SJSA1 (cell line): ENCODE data around the gene FXYD6. TPM values are rescaled to one million over a fixed set of nuclear protein-coding genes. Genes with fewer than 3 reads are reported as not detected.

ENCODE experiments used
- total RNA-seq: library from RNA; depleted of rRNA; stranded (reverse); fragments of >200 nt; shearing (Covaris generic); gene quantifications from 2 replicates; pipeline ENCODE4 v1.2.3, GENCODE V29; 2014; rRNA removed

Gene FXYD6
- total RNA-seq, 1 experiment from 2014 or later: 0.05 TPM

Other genes with a start within 250 kb of the FXYD6 start
- 0.03 TPM in 1 of 2 replicates, not detected in the other for gene DSCAML1, start 79.4 kb downstream of the FXYD6 start, total RNA-seq
- gene FXYD2, start 51.9 kb downstream of the FXYD6 start, total RNA-seq: not detected in 2 replicates
- not detected in 2 replicates for gene TMPRSS13, start 52.7 kb upstream of the FXYD6 start, total RNA-seq
- gene IL10RA, start 109.7 kb upstream of the FXYD6 start, total RNA-seq: not detected in 2 replicates
- not detected in 2 replicates for gene TMPRSS4, start 200.4 kb upstream of the FXYD6 start, total RNA-seq
- gene SMIM35, start 210.3 kb upstream of the FXYD6 start, total RNA-seq: not detected in 2 replicates